ENCODE data around the gene STK26.

DNA sequence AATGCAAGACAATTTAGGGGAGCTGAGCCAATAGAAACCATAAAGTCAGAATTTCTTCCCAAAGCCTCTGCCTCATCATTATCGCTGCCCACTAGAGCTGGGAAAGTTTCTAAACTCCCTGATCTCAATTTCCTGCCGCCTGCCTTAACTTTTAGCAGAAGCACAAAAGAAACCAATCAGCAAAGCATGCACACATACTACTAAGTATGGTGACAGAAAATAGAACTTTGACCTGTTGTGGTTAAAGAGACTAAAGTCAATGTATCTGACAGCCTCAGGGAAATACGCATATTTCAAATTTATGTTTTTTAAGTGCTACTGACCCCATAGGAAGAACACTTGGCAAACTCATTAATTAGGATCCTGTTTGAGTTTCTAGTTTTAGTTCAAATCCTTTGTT lies 10.1 kb downstream of the STK26 start:
- TF ChIP-seq, protein P1, sequence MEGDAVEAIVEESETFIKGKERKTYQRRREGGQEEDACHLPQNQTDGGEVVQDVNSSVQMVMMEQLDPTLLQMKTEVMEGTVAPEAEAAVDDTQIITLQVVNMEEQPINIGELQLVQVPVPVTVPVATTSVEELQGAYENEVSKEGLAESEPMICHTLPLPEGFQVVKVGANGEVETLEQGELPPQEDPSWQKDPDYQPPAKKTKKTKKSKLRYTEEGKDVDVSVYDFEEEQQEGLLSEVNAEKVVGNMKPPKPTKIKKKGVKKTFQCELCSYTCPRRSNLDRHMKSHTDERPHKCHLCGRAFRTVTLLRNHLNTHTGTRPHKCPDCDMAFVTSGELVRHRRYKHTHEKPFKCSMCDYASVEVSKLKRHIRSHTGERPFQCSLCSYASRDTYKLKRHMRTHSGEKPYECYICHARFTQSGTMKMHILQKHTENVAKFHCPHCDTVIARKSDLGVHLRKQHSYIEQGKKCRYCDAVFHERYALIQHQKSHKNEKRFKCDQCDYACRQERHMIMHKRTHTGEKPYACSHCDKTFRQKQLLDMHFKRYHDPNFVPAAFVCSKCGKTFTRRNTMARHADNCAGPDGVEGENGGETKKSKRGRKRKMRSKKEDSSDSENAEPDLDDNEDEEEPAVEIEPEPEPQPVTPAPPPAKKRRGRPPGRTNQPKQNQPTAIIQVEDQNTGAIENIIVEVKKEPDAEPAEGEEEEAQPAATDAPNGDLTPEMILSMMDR (IDR thresholded peaks at IDR 0.05): no peak
- no peak for TF ChIP-seq POLR2A (IDR thresholded peaks at IDR 0.05)

All from uterus (tissue), 2 donors.